GM12878 (cell line): ENCODE measurements around the gene TMPRSS4. TPM values are rescaled to one million over a fixed set of nuclear protein-coding genes. Genes with fewer than 3 reads are reported as not detected.
A peak's percentile ranks its signal among the peaks of the same experiment; 100 is the strongest.

Experiments
- ATAC-seq: fragments of 200-7000 bp; cut with Tn5 transposase; 3 replicates; pipeline ENCODE4 v1.9.1; 2020; ENCODE audit warnings: mild to moderate bottlenecking, moderate library complexity
- BruUV-seq: library from RNA; stranded (reverse); fragments of 400-500 nt; replicated peaks from 2 replicates; lab custom pipeline; 2021; lab: Mats Ljungman, UMichigan
- CTCF ChIA-PET: fragments of 300-600 bp; sonication (Branson Sonifier 250); formaldehyde crosslinking; extraction: SDS; loops from one replicate; lab custom pipeline; 2021; ENCODE audit warnings: inconsistent platforms; lab: Yijun Ruan, JAX
- POLR2A ChIA-PET: fragments of 350-600 bp; formaldehyde crosslinking; extraction: SDS; loops from one replicate; lab custom pipeline; 2021; ENCODE audit warnings: inconsistent platforms; lab: Charles Lee
- RAD21 ChIA-PET: fragments of 300-600 bp; sonication (Branson Sonifier 250); formaldehyde crosslinking; loops from one replicate; lab custom pipeline; 2023; ENCODE audit warnings: antibody characterized with exemption; ENCODE audit not compliant: unreplicated experiment; lab: Charles Lee
- SMC1A ChIA-PET: fragments of 300-600 bp; sonication (Branson Sonifier 250); formaldehyde crosslinking; loops from one replicate; lab custom pipeline; 2023; ENCODE audit not compliant: unreplicated experiment, uncharacterized antibody; lab: Charles Lee
- DNase-seq: peaks from one replicate; pipeline ENCODE4 v3.0.0-alpha.2; 2011; ENCODE audit warnings: low read depth, low spot score
- FAIRE-seq: peaks from 3 replicates; lab custom pipeline; 2011; peaks lifted over from hg19 to GRCh38; lab: Jason Lieb, UNC
- H2AFZ ChIP-seq: 2 replicates; pipeline ENCODE4 v1.6.0; 2011; ENCODE audit warnings: low read depth, low read length, control low read depth; ENCODE audit not compliant: control insufficient read depth
- H3K27ac ChIP-seq: 2 replicates; pipeline ENCODE4 v1.5.1; 2011; ENCODE audit warnings: control low read depth; ENCODE audit not compliant: control insufficient read depth, insufficient read depth
- H3K27me3 ChIP-seq, 2 experiments: replicated peaks in 1 of 2; 2 replicates each; pipeline versions ENCODE4 v1.6.0 to v1.6.1; 2011; ENCODE audit warnings: low read length in 1 of 2; ENCODE audit not compliant: control insufficient read depth in 2 of 2, insufficient read depth in 2 of 2
- H3K36me3 ChIP-seq, 2 experiments: 2 replicates each; pipeline ENCODE4 v1.5.1; 2011; ENCODE audit warnings: low read length in 1 of 2; ENCODE audit not compliant: control insufficient read depth in 2 of 2, insufficient read depth in 2 of 2
- H3K4me1 ChIP-seq: 2 replicates; pipeline ENCODE4 v1.6.1; 2011; ENCODE audit warnings: mild to moderate bottlenecking, low read length, moderate library complexity, mixed read lengths; ENCODE audit not compliant: control insufficient read depth, insufficient read depth
- H3K4me2 ChIP-seq: 2 replicates; pipeline ENCODE4 v1.6.0; 2011; ENCODE audit warnings: control low read depth; ENCODE audit not compliant: control insufficient read depth, insufficient read depth
- H3K4me3 ChIP-seq: fragments of 200-600 bp; sonication (generic); 2 replicates; pipeline ENCODE4 v1.5.1; 2016
- H3K79me2 ChIP-seq: 2 replicates; pipeline ENCODE4 v1.6.0; 2011; ENCODE audit warnings: low read length; ENCODE audit not compliant: control insufficient read depth, insufficient read depth
- H3K9ac ChIP-seq: 2 replicates; pipeline ENCODE4 v1.8.0; 2011; ENCODE audit warnings: low read length, control low read depth, mixed read lengths; ENCODE audit not compliant: control insufficient read depth, insufficient read depth
- H3K9me3 ChIP-seq: replicated peaks from 3 replicates; pipeline ENCODE4 v1.5.1; 2011; ENCODE audit warnings: mild to moderate bottlenecking, low read length; ENCODE audit not compliant: control insufficient read depth, insufficient read depth
- H4K20me1 ChIP-seq: 2 replicates; pipeline ENCODE4 v1.6.0; 2011; ENCODE audit not compliant: control insufficient read depth, insufficient read depth
- BHLHE40 ChIP-seq, 2 experiments: fragments of 450-650 bp in 1 of 2; IDR thresholded peaks; 2 replicates each; pipeline ENCODE4 v1.6.1; 2011 to 2017; ENCODE audit warnings: low read depth in 2 of 2, borderline replicate concordance in 1 of 2, improper control_type of control experiment in 1 of 2, low read length in 1 of 2, mild to moderate bottlenecking in 1 of 2
- CBFB ChIP-seq: IDR thresholded peaks from 2 replicates; pipeline ENCODE4 v1.6.1; 2016; ENCODE audit warnings: antibody characterized with exemption, low read depth
- EGR1 ChIP-seq, 2 experiments: IDR thresholded peaks; 1 replicate in 1 of 2; 2 replicates in 1 of 2; pipeline ENCODE4 v1.6.1; 2011 to 2012; ENCODE audit warnings: low read depth in 2 of 2, low read length in 2 of 2, borderline replicate concordance in 1 of 2, mild to moderate bottlenecking in 1 of 2, moderate library complexity in 1 of 2
- HSF1 ChIP-seq: fragments of 150-350 bp; IDR thresholded peaks from 2 replicates; pipeline ENCODE4 v1.6.1; 2014; ENCODE audit warnings: mild to moderate bottlenecking, low read depth, low read length
- IKZF1 ChIP-seq: fragments of 450-650 bp; conservative IDR thresholded peaks from 2 replicates; pipeline ENCODE4 v1.6.1; 2017; ENCODE audit warnings: antibody characterized with exemption, mild to moderate bottlenecking
- IKZF2 ChIP-seq, 2 experiments: fragments of 450-650 bp; IDR thresholded peaks; 2 replicates each; pipeline ENCODE4 v1.6.1; 2017; ENCODE audit warnings: mild to moderate bottlenecking in 2 of 2, moderate library complexity in 2 of 2
- KDM1A ChIP-seq: fragments of 200-600 bp; sonication (generic); IDR thresholded peaks from 2 replicates; pipeline ENCODE4 v1.6.1; 2016; ENCODE audit warnings: borderline replicate concordance
- MEF2B ChIP-seq: fragments of 450-650 bp; IDR thresholded peaks from 2 replicates; pipeline ENCODE4 v1.6.1; 2018; ENCODE audit warnings: mild to moderate bottlenecking, moderate library complexity; ENCODE audit not compliant: partially characterized antibody, poor library complexity, severe bottlenecking
- NBN ChIP-seq: fragments of 450-650 bp; IDR thresholded peaks from 2 replicates; pipeline ENCODE4 v1.6.1; 2016
- RAD21 ChIP-seq: IDR thresholded peaks from 2 replicates; pipeline ENCODE4 v1.6.1; 2011; ENCODE audit warnings: mild to moderate bottlenecking, low read depth, low read length, moderate library complexity; ENCODE audit not compliant: insufficient read depth
- RB1 ChIP-seq: fragments of 450-650 bp; formaldehyde crosslinking; IDR thresholded peaks from 2 replicates; pipeline ENCODE4 v1.6.1; 2017; ENCODE audit warnings: mild to moderate bottlenecking, borderline replicate concordance
- RELA ChIP-seq: fragments of 450-650 bp; IDR thresholded peaks from 2 replicates; pipeline ENCODE4 v1.8.0; 2014; ENCODE audit warnings: borderline replicate concordance; ENCODE audit not compliant: partially characterized antibody
- RELB ChIP-seq: fragments of 450-650 bp; IDR thresholded peaks from 2 replicates; pipeline ENCODE4 v1.6.1; 2017; ENCODE audit warnings: low read depth, mild to moderate bottlenecking, moderate library complexity
- RUNX3 ChIP-seq: IDR thresholded peaks from 2 replicates; pipeline ENCODE4 v1.6.1; 2012; ENCODE audit warnings: low read length, inconsistent platforms
- TCF12 ChIP-seq: IDR thresholded peaks from 2 replicates; pipeline ENCODE4 v1.6.1; 2011; ENCODE audit warnings: low read depth, mild to moderate bottlenecking, low read length
- YBX1 ChIP-seq: fragments of 450-650 bp; IDR thresholded peaks from 2 replicates; pipeline ENCODE4 v1.6.1; 2016; ENCODE audit warnings: antibody characterized with exemption
- YY1 ChIP-seq: IDR thresholded peaks from 2 replicates; pipeline ENCODE4 v1.6.1; 2011; ENCODE audit warnings: low read depth, mild to moderate bottlenecking, low read length
- ZNF207 ChIP-seq: fragments of 450-650 bp; IDR thresholded peaks from 2 replicates; pipeline ENCODE4 v1.6.1; 2014; ENCODE audit warnings: antibody characterized with exemption, mild to moderate bottlenecking, borderline replicate concordance
- WGBS: methylation state at CpG from one replicate; pipeline ENCODE4 v1.1.6; 2016; ENCODE audit warnings: low lambda C conversion rate; ENCODE audit not compliant: insufficient replicate concordance, insufficient coverage; ENCODE audit errors: missing lambda C conversion rate; 5-methylcytosine and 5-hydroxymethylcytosine counted together
- in situ Hi-C: fragments of 300-500 bp; cut with MboI; formaldehyde crosslinking; loops from 9 replicates; pipeline ENCODE4 v1.14.3; 2018; ENCODE audit warnings: mixed read lengths
- intact Hi-C: fragments of 100-400 bp; cut with micrococcal nuclease; formaldehyde crosslinking; loops from one replicate; pipeline ENCODE4 v1.14.2; 2022; ENCODE audit not compliant: unreplicated experiment
- polyA plus RNA-seq, 11 experiments: library from polyadenylated mRNA; depleted of rRNA in 4 of 11; unstranded in 6 of 11; stranded (reverse) in 5 of 11; fragments of >200 nt; fragmentation: Nextera tagmentation in 4 of 11; fragmentation: Illumina TruSeq in 1 of 11; extraction: Ambion mirVana in 4 of 11; extraction: Trizol in 1 of 11; gene quantifications; 1 replicate in 1 of 11; 2 replicates in 10 of 11; pipeline versions ENCODE4 v1.2.1 to v1.2.3, GENCODE V29; 2011 to 2016; ENCODE audit warnings: inconsistent platforms in 2 of 11, missing spikeins in 2 of 11, low read depth in 1 of 11
- total RNA-seq, 4 experiments: library from RNA; depleted of rRNA in 3 of 4; stranded (reverse); fragments of >200 nt in 3 of 4; fragmentation: Illumina TruSeq in 1 of 4; extraction: Trizol in 1 of 4; gene quantifications; 2 replicates each; pipeline versions ENCODE4 v1.2.1 to v1.2.3, GENCODE V29; 2013 to 2021

The TMPRSS4 gene
- total and polyA plus RNA-seq, 10 of the 15 experiments (the other 5 are each of a cell fraction or from before 2014, with no cell fraction given) = 0.14 to 0.26 TPM; not detected in 8

GRCh38 chr11:118145285-118146227 lies 68.7 kb downstream of the TMPRSS4 start:
- H3K27me3 ChIP-seq = peaks cover 5 to 10% of the 10 kb centered on the region in 2 experiments
- RAD21 ChIA-PET = interaction anchor here (0.8 to 7.7 kb wide), 5 partner anchors 11 to 208 kb away, joined by 3 to 52 read pairs (median 4); no protein-coding TSS in a partner anchor
- CTCF ChIA-PET = interaction anchor here (0.8 to 7.7 kb wide), 14 partner anchors 9 to 344 kb away, joined by 3 to 85 read pairs (median 4); partner anchors contain the start of gene UBE4A
- peak overlapping the region; percentile 73 for H3K4me3 ChIP-seq
- FAIRE-seq = peak; percentile 89
- SMC1A ChIA-PET = interaction anchor here (1.0 to 7.6 kb wide), 4 partner anchors 26 to 149 kb away, joined by 3 to 49 read pairs (median 4); no protein-coding TSS in a partner anchor
- no peaks in the 10 kb centered on the region for H3K4me1 ChIP-seq
- peak overlapping the region; percentile 84 for H2AFZ ChIP-seq
- no peaks in the 10 kb centered on the region for H4K20me1 ChIP-seq
- no TSS peak for BruUV-seq
- no peak overlapping the region for H3K9ac ChIP-seq
- H3K27ac ChIP-seq = no peak overlapping the region
- in situ Hi-C loops = no loop called here
- H3K4me2 ChIP-seq = peak overlapping the region; percentile 90
- ATAC-seq = peak; percentile 96
- intact Hi-C loops = loop anchor here (1.0 to 5.0 kb wide), 5 partner anchors 26 to 422 kb away; partner anchors contain the start of gene IFT46
- H3K79me2 ChIP-seq = no peaks in the 10 kb centered on the region
- WGBS = 2% methylated on average over 51 of the region's 78 CpGs
- DNase-seq = peak; percentile 35
- no peaks in the 10 kb centered on the region for H3K36me3 ChIP-seq
- POLR2A ChIA-PET = interaction anchor here (0.6 to 1.5 kb wide), 3 partner anchors 62 to 325 kb away, joined by 3 to 4 read pairs (median 3); no protein-coding TSS in a partner anchor
- H3K9me3 ChIP-seq = no peaks in the 10 kb centered on the region
- TF ChIP-seq IKZF1 (peak; percentile 83), RAD21 (peak; percentile 83), RELA (peak; percentile 77), YY1 (peak; percentile 38; the same call in 1 of the 2 replicates), EGR1 (IDR thresholded peaks at IDR 0.05; ENCODE audit: borderline replicate concordance in 1 of 2, low read depth in 2 of 2, low read length in 2 of 2) (0 out of 3 replicates have a peak, but pooled peaks of 1 of the 2 experiments have one; percentile 28), MEF2B (peak; percentile 58), NBN (peak; percentile 28; the same call in 1 of the 2 replicates), IKZF2 (IDR thresholded peaks at IDR 0.05) (peak in 1 of 2 experiments; percentile 47; a peak in 2 of 4 replicates), RELB (peak; percentile 58; the same call in 1 of the 2 replicates), KDM1A (no peak), BHLHE40 (IDR thresholded peaks at IDR 0.05; ENCODE audit: borderline replicate concordance in 1 of 2, low read depth in 2 of 2, low read length in 1 of 2) (peak; percentile 8 to 47; a peak in 2 of 4 replicates), ZNF207 (peak; percentile 52; the same call in 1 of the 2 replicates), RB1 (peak; percentile 85; the same call in 1 of the 2 replicates), TCF12 (no peak), HSF1 (no peak), RUNX3 (peak; percentile 33; the same call in 1 of the 2 replicates), YBX1 (no peak), CBFB (no peak)
